Muscle of back (tissue), 10 donors: Measurements from ENCODE around the gene IGSF23. TPM values are rescaled to one million over a fixed set of nuclear protein-coding genes. Genes with fewer than 3 reads are reported as not detected.

Experiments used
- polyA plus RNA-seq, 10 donors: library from polyadenylated mRNA; unstranded; fragments of 120-200 nt; gene quantifications; one replicate each; pipeline ENCODE4 v1.2.1, GENCODE V29; 2013; ENCODE audit not compliant: insufficient read length in 10 of 10

IGSF23 gene
- polyA plus RNA-seq, 10 donors = not detected

Other genes with a start within 250 kb of the IGSF23 start
- gene ZNF285, start 212.0 kb upstream of the IGSF23 start, polyA plus RNA-seq = 1 to 10 TPM; 3.1 to 7.1 (median 4.6) TPM
- 1 to 10 TPM; 4.3 to 7.3 (median 5.7) TPM for gene ZNF229, start 165.1 kb upstream of the IGSF23 start, polyA plus RNA-seq
- gene ZNF180, start 113.0 kb upstream of the IGSF23 start, polyA plus RNA-seq = 1 to 10 TPM; 6.5 to 8.4 (median 7.9) TPM
- gene CEACAM20, start 83.9 kb upstream of the IGSF23 start, polyA plus RNA-seq = not detected
- 10 to 100 TPM; 17.3 to 25.2 (median 19.2) TPM for gene PVR, start 30.3 kb downstream of the IGSF23 start, polyA plus RNA-seq
- 10 to 100 TPM in 3 of 10 donors, 1 to 10 TPM in 7; 3.8 to 13.0 (median 7.8) TPM for gene CEACAM19, start 57.9 kb downstream of the IGSF23 start, polyA plus RNA-seq
- 1 to 10 TPM in 1 of 10 donors, under 1 TPM in 9; 0.22 to 1.0 (median 0.49) TPM for gene CEACAM16, start 85.6 kb downstream of the IGSF23 start, polyA plus RNA-seq
- 10 to 100 TPM in 9 of 10 donors, 1 to 10 TPM in 1; 8.9 to 16.6 (median 10.5) TPM for gene BCL3, start 135.1 kb downstream of the IGSF23 start, polyA plus RNA-seq
- 1 to 10 TPM in 2 of 10 donors, under 1 TPM in 2, not detected in 6; 0.15 to 2.8 (median 0.86) TPM for gene CBLC, start 164.3 kb downstream of the IGSF23 start, polyA plus RNA-seq
- 100 to 1,000 TPM; 115 to 207 (median 169) TPM for gene BCAM, start 195.5 kb downstream of the IGSF23 start, polyA plus RNA-seq
- 10 to 100 TPM; 39.4 to 57.8 (median 48.5) TPM for gene NECTIN2, start 232.7 kb downstream of the IGSF23 start, polyA plus RNA-seq